CD4-positive, alpha-beta memory T cell (primary cell): ENCODE data around the gene SSBP3. TPM values are rescaled to one million over a fixed set of nuclear protein-coding genes. Genes with fewer than 3 reads are reported as not detected.

ENCODE experiments used
- CTCF ChIA-PET: fragments of 350-600 bp; sonication (Branson Sonifier 250); formaldehyde crosslinking; loops from one replicate; lab custom pipeline; 2021; ENCODE audit warnings: inconsistent platforms; ENCODE audit not compliant: partially characterized antibody; lab: Charles Lee
- POLR2A ChIA-PET: fragments of 350-600 bp; sonication (Branson Sonifier 250); formaldehyde crosslinking; loops from one replicate; lab custom pipeline; 2021; ENCODE audit not compliant: partially characterized antibody; lab: Charles Lee
- DNase-seq, 5 donors: peaks; one replicate each; pipeline versions ENCODE4 v3.0.0 to v3.0.0-alpha.2; 2020 to 2022; ENCODE audit warnings: mixed read lengths in 1 of 5
- H3K27ac ChIP-seq: one replicate; pipeline ENCODE4 v1.7.0; 2013; ENCODE audit warnings: low read depth, low read length
- H3K27me3 ChIP-seq: 2 replicates; pipeline ENCODE4 v1.7.0; 2013; ENCODE audit warnings: mild to moderate bottlenecking, low read length, moderate library complexity; ENCODE audit not compliant: insufficient read depth
- H3K36me3 ChIP-seq: 2 replicates; pipeline ENCODE4 v1.7.0; 2013; ENCODE audit warnings: mild to moderate bottlenecking, low read length, moderate library complexity; ENCODE audit not compliant: insufficient read depth
- H3K4me1 ChIP-seq: 2 replicates; pipeline ENCODE4 v1.7.0; 2013; ENCODE audit warnings: mild to moderate bottlenecking, low read length, moderate library complexity; ENCODE audit not compliant: insufficient read depth
- H3K4me3 ChIP-seq, 2 donors: one replicate each; pipeline ENCODE4 v1.7.0; 2013; ENCODE audit warnings: low read length in 2 of 2, mild to moderate bottlenecking in 1 of 2
- H3K9me3 ChIP-seq, 2 donors: one replicate each; pipeline ENCODE4 v1.7.0; 2013; ENCODE audit warnings: low read length in 2 of 2, control low read depth in 1 of 2; ENCODE audit not compliant: control insufficient read depth in 1 of 2
- H3K27ac Mint-ChIP-seq, 7 donors: one replicate each; pipeline ENCODE4 v1.8.0; 2020 to 2021; ENCODE audit warnings: mixed read lengths in 7 of 7, mild to moderate bottlenecking in 6 of 7, inconsistent platforms in 3 of 7, moderate library complexity in 3 of 7
- H3K27me3 Mint-ChIP-seq, 2 donors: one replicate each; pipeline ENCODE4 v1.8.0; 2020 to 2021; ENCODE audit warnings: mixed read lengths in 2 of 2
- H3K36me3 Mint-ChIP-seq, 2 donors: one replicate each; pipeline ENCODE4 v1.8.0; 2020 to 2021; ENCODE audit warnings: mixed read lengths in 2 of 2, inconsistent platforms in 1 of 2, mild to moderate bottlenecking in 1 of 2
- H3K4me1 Mint-ChIP-seq, 4 donors: one replicate each; pipeline ENCODE4 v1.8.0; 2020 to 2021; ENCODE audit warnings: mixed read lengths in 4 of 4, mild to moderate bottlenecking in 1 of 4
- H3K4me3 Mint-ChIP-seq, 8 donors: one replicate each; pipeline ENCODE4 v1.8.0; 2020 to 2021; ENCODE audit warnings: mixed read lengths in 8 of 8, mild to moderate bottlenecking in 7 of 8, moderate library complexity in 6 of 8, inconsistent platforms in 3 of 8
- H3K9me3 Mint-ChIP-seq, 8 donors: one replicate each; pipeline ENCODE4 v1.8.0; 2020 to 2021; ENCODE audit warnings: mixed read lengths in 8 of 8, mild to moderate bottlenecking in 5 of 8, inconsistent platforms in 3 of 8, moderate library complexity in 1 of 8
- intact Hi-C: fragments of 100-400 bp; cut with micrococcal nuclease; formaldehyde crosslinking; loops from one replicate; pipeline ENCODE4 v1.15.1; 2023
- polyA plus RNA-seq, 2 donors: library from polyadenylated mRNA; unstranded; fragments of 300-500 nt; fragmentation: Illumina TruSeq; gene quantifications; one replicate each; pipeline ENCODE4 v1.2.3, GENCODE V29; 2021
- total RNA-seq, 2 experiments: library from RNA; stranded (reverse); gene quantifications; one replicate each; pipeline ENCODE4 v1.2.3, GENCODE V29; 2021

SSBP3 gene
- total and polyA plus RNA-seq, 4 experiments from 2014 or later, result 10.9 to 87.6 (median 45.1) TPM

DNA sequence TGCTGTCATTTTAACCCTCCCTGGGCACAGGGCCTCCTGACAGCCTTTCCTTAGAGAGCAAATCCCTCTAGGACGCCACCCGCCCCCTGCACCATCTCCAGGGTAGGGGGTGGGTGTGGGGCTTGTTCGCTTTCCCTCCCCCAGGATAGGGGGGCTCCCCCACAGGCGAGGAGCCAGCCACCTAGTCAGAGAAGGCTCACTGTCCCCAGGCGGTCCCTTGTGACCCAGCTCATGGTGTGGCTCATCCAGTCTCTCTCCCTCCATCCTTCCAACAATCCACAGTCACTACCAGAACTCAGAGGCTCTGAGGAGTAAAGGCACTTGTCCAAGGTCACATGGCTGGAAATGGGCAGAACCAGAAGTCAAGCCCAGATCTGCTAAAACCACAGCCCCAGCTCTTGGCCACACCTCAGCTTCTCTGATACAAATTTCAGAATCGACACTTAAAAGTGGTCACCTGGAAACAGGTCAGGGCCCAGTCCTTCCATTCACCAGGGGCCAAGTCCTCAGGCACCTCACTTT, 116.4 kb downstream of the SSBP3 start:
- no peaks in the 10 kb centered on the region for H3K9me3 ChIP-seq
- H3K36me3 Mint-ChIP-seq, result peaks cover 0 to 5% of the 10 kb centered on the region in 2 donors
- no peaks in the 10 kb centered on the region for H3K27me3 ChIP-seq
- peak overlapping the region in 4 of 8 donors; percentile 15 to 46 (median 23) for H3K4me3 Mint-ChIP-seq
- no peak overlapping the region for H3K4me3 ChIP-seq
- H3K27me3 Mint-ChIP-seq, result no peaks in the 10 kb centered on the region
- DNase-seq, result no peak
- intact Hi-C loops, result no loop called here
- POLR2A ChIA-PET, result no interaction called here
- H3K36me3 ChIP-seq, result no peaks in the 10 kb centered on the region
- CTCF ChIA-PET, result no interaction called here
- H3K27ac ChIP-seq, result no peak overlapping the region
- H3K4me1 Mint-ChIP-seq, result peaks cover 54 to 96% (median 75%) of the 10 kb centered on the region in 4 donors
- peak overlapping the region; percentile 30 to 80 (median 72) for H3K27ac Mint-ChIP-seq
- peaks cover 73% of the 10 kb centered on the region for H3K4me1 ChIP-seq
- H3K9me3 Mint-ChIP-seq, result no peaks in the 10 kb centered on the region

DNA sequence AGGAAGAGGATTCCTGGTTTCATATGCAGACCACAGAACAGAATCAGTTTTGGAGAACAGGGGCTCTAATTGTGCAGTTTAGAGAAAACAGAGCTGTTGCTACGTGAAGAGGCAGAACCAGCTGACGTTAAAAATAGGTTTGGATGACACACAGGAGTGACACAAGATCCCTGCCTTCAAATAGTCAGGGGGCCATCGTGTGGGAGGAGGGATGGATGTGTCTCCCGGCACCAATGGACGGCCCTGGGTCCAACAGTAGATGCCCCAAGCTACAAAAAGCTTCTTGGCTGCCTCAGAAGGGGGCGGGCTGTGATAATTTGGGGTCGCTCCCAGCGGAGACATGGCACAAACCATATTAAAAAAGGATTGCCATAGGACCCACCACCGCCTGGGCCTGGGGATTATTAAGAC, 118.4 kb downstream of the SSBP3 start:
- H3K27ac ChIP-seq, result no peak overlapping the region
- H3K4me3 Mint-ChIP-seq, result peak overlapping the region in 5 of 8 donors; percentile 32 to 75 (median 52)
- POLR2A ChIA-PET, result interaction anchor here (1.1 kb wide), 1 partner anchor 201 kb away, joined by 3 read pairs; no protein-coding TSS in a partner anchor

GRCh38 chr1:54287176-54287650, 119.0 kb downstream of the SSBP3 start:
- Mint-ChIP-seq H3K4me3 (peak overlapping the region in 7 of 8 donors; percentile 32 to 75 (median 70)), H3K4me1 (peaks cover 54 to 99% (median 76%) of the 10 kb centered on the region in 4 donors), H3K27me3 (no peaks in the 10 kb centered on the region), H3K9me3 (no peaks in the 10 kb centered on the region), H3K27ac (peak overlapping the region; percentile 77 to 92 (median 88)), H3K36me3 (peaks cover 1 to 5% of the 10 kb centered on the region in 2 donors)
- peak; percentile 21 to 77 (median 36) for DNase-seq
- ChIA-PET CTCF (no interaction called here), POLR2A (interaction anchor here (1.1 kb wide), 1 partner anchor 202 kb away, joined by 3 read pairs; no protein-coding TSS in a partner anchor)
- Histone ChIP-seq H3K9me3 (no peaks in the 10 kb centered on the region), H3K36me3 (no peaks in the 10 kb centered on the region), H3K27me3 (no peaks in the 10 kb centered on the region), H3K27ac (no peak overlapping the region), H3K4me3 (no peak overlapping the region), H3K4me1 (peaks cover 81% of the 10 kb centered on the region)
- intact Hi-C loops, result no loop called here

More for the DNA sequence above, 118.4 kb downstream of the SSBP3 start:
- Mint-ChIP-seq H3K9me3 (no peaks in the 10 kb centered on the region), H3K27me3 (no peaks in the 10 kb centered on the region), H3K36me3 (peaks cover 0 to 5% of the 10 kb centered on the region in 2 donors), H3K27ac (peak overlapping the region; percentile 77 to 92 (median 88)), H3K4me1 (peaks cover 58 to 99% (median 78%) of the 10 kb centered on the region in 4 donors)
- Histone ChIP-seq H3K9me3 (no peaks in the 10 kb centered on the region), H3K36me3 (no peaks in the 10 kb centered on the region), H3K27me3 (no peaks in the 10 kb centered on the region), H3K4me3 (no peak overlapping the region), H3K4me1 (peaks cover 87% of the 10 kb centered on the region)
- DNase-seq, result no peak
- CTCF ChIA-PET, result interaction anchor here (1.2 kb wide), 1 partner anchor 200 kb away, joined by 4 read pairs; no protein-coding TSS in a partner anchor
- intact Hi-C loops, result no loop called here

- peak overlapping the region in 6 of 8 donors; percentile 22 to 80 (median 46) for H3K4me3 Mint-ChIP-seq
- H3K4me1 Mint-ChIP-seq, result peaks cover 50 to 86% (median 66%) of the 10 kb centered on the region in 4 donors
- peaks cover 69% of the 10 kb centered on the region for H3K4me1 ChIP-seq
- H3K9me3 ChIP-seq, result no peaks in the 10 kb centered on the region
- CTCF ChIA-PET, result interaction anchor here (0.7 to 1.3 kb wide), 4 partner anchors 13 to 203 kb away, joined by 3 to 4 read pairs (median 4); no protein-coding TSS in a partner anchor
- H3K36me3 Mint-ChIP-seq, result peaks cover 1 to 5% of the 10 kb centered on the region in 2 donors
- no peak overlapping the region for H3K27ac ChIP-seq
- H3K27ac Mint-ChIP-seq, result peak overlapping the region in 5 of 7 donors; percentile 15 to 90 (median 66)
- H3K27me3 Mint-ChIP-seq, result no peaks in the 10 kb centered on the region
- intact Hi-C loops, result no loop called here
- no peaks in the 10 kb centered on the region for H3K36me3 ChIP-seq
- no peaks in the 10 kb centered on the region for H3K9me3 Mint-ChIP-seq
- H3K4me3 ChIP-seq, result no peak overlapping the region
- no peak for DNase-seq
- POLR2A ChIA-PET, result interaction anchor here (1.4 to 1.5 kb wide), 2 partner anchors 8 to 11 kb away, joined by 3 to 5 read pairs; no protein-coding TSS in a partner anchor
- H3K27me3 ChIP-seq, result no peaks in the 10 kb centered on the region
Measured at GRCh38 chr1:54285815-54286345, 120.3 kb downstream of the SSBP3 start.

DNA sequence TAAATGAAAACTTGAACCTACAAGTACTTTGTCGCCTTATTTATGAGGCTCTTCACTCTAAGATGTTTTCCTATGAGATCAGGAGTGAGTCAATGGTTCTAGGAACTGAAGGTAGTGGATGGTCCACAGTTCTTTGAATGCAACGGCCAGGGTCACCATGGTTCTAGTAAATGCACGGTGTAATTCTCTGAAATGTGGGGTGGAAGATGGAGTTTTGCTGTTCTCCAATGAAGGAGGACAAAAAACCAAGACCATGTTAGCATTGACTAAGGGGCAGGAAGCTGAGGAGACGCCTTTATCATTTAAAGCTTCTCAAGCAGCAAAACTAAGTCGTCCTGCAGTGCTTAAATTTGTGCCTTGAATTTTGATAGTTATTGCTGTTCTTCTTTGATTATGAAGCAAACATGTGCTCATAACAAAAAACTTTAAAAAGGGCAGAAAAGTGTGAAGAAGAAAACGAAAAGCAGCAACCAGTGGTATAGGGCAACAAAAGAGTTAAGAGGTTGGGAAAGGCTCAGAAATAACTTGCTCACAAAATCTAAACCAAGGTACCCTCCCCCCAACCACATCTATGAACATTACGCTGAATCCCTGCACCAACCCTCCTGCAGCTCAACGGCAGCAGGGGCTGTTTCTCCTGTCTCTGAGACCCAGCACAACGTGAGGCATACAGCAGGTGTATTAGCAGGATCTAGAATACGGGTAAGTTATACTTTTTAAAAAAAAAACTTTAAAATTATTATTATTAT, 121.2 kb downstream of the SSBP3 start:
- ChIA-PET POLR2A (interaction anchor here (1.4 to 1.5 kb wide), 2 partner anchors 9 to 10 kb away, joined by 3 to 5 read pairs; no protein-coding TSS in a partner anchor), CTCF (interaction anchor here (1.2 to 1.3 kb wide), 2 partner anchors 12 to 25 kb away, joined by 4 read pairs; no protein-coding TSS in a partner anchor)
- Mint-ChIP-seq H3K4me1 (peaks cover 47 to 85% (median 66%) of the 10 kb centered on the region in 4 donors), H3K36me3 (peaks cover 10 to 14% of the 10 kb centered on the region in 2 donors), H3K9me3 (no peaks in the 10 kb centered on the region), H3K27me3 (no peaks in the 10 kb centered on the region), H3K4me3 (peak overlapping the region in 7 of 8 donors; percentile 13 to 80 (median 51)), H3K27ac (peak overlapping the region; percentile 5 to 85 (median 38))
- Histone ChIP-seq H3K9me3 (no peaks in the 10 kb centered on the region), H3K36me3 (peaks cover 7% of the 10 kb centered on the region), H3K27me3 (no peaks in the 10 kb centered on the region), H3K4me1 (peaks cover 59% of the 10 kb centered on the region), H3K4me3 (no peak overlapping the region), H3K27ac (no peak overlapping the region)
- intact Hi-C loops, result no loop called here
- peak; percentile 6 to 53 (median 26) for DNase-seq

- H3K27ac ChIP-seq, result no peak overlapping the region
- ChIA-PET CTCF (interaction anchor here (0.9 kb wide), 1 partner anchor 203 kb away, joined by 3 read pairs; no protein-coding TSS in a partner anchor), POLR2A (no interaction called here)
- DNase-seq, result no peak
- H3K4me1 ChIP-seq, result peaks cover 48% of the 10 kb centered on the region
- H3K9me3 ChIP-seq, result no peaks in the 10 kb centered on the region
- H3K27me3 ChIP-seq, result no peaks in the 10 kb centered on the region
- intact Hi-C loops, result no loop called here
- no peaks in the 10 kb centered on the region for H3K9me3 Mint-ChIP-seq
- peak overlapping the region in 1 of 8 donors; percentile 43 for H3K4me3 Mint-ChIP-seq
- peak overlapping the region in 4 of 7 donors; percentile 14 to 66 (median 44) for H3K27ac Mint-ChIP-seq
- H3K36me3 Mint-ChIP-seq, result peaks cover 11 to 12% of the 10 kb centered on the region in 2 donors
- H3K4me3 ChIP-seq, result no peak overlapping the region
- no peaks in the 10 kb centered on the region for H3K27me3 Mint-ChIP-seq
- H3K36me3 ChIP-seq, result peaks cover 10% of the 10 kb centered on the region
- peaks cover 41 to 80% (median 59%) of the 10 kb centered on the region in 4 donors for H3K4me1 Mint-ChIP-seq
Measured at GRCh38 chr1:54283635-54284385, 122.4 kb downstream of the SSBP3 start.
